ENCODE data around the gene TNFSF13. TPM values are rescaled to one million over a fixed set of nuclear protein-coding genes. Genes with fewer than 3 reads are reported as not detected.
A peak's percentile ranks its signal among the peaks of the same experiment; 100 is the strongest.

The TNFSF13 gene
- total and polyA plus RNA-seq, 2 of the 8 experiments (the other 6 are each of a cell fraction or from before 2014, with no cell fraction given): 2.1 to 2.6 TPM

DNA sequence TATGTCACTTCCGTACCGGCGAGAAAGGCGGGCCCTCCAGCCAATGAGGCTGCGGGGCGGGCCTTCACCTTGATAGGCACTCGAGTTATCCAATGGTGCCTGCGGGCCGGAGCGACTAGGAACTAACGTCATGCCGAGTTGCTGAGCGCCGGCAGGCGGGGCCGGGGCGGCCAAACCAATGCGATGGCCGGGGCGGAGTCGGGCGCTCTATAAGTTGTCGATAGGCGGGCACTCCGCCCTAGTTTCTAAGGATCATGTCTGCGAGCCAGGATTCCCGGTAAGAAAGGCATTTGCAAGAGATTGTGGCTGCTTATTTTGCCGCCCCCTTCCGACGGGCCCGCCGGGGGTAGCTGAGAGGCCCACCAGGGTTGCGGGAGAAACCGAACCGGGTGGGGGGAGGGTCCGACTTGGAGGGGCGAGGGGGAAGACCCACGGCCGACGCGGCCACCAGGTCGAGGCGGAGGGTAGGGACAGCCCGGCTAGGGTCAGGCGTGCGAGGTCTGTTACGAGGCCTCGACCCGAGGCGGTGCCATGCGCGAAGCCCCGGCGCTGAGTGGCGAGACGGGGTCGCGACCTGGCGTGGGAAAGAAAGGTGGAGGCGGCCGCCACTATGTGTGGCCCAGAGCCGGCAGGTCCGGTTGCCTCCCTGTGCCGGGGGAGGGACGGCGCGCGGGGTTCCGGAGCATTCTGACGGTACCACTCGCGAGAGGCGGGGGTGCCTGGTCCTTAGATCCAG is 14.2 kb downstream of the TNFSF13 start (continued):
- TF ChIP-seq BCL11A (IDR thresholded peaks at IDR 0.05; ENCODE audit: low read depth in 2 of 2, low read length in 2 of 2) (no peak), RBBP5 (IDR thresholded peaks at IDR 0.05; ENCODE audit: borderline replicate concordance, low read depth, low read length) (no peak), TAF1 (IDR thresholded peaks at IDR 0.05; ENCODE audit: low read depth, low read length) (peak; percentile 99), SRF (IDR thresholded peaks at IDR 0.05; ENCODE audit: low read depth, low read length) (no peak), KDM4A (IDR thresholded peaks at IDR 0.05; ENCODE audit: low read depth, low read length, severe bottlenecking) (no peak), TBP (IDR thresholded peaks at IDR 0.05; ENCODE audit: low read depth, low read length) (peak; percentile 97), RAD21 (IDR thresholded peaks at IDR 0.05 in 1 of 2, conservative IDR thresholded peaks at IDR 0.05 in 1 of 2; ENCODE audit: low read depth in 2 of 2, low read length in 2 of 2) (no peak), PHF8 (conservative IDR thresholded peaks at IDR 0.05; ENCODE audit: low read depth, low read length) (peak; percentile 96), TEAD4 (IDR thresholded peaks at IDR 0.05; ENCODE audit: low read depth, low read length) (no peak), CTBP2 (IDR thresholded peaks at IDR 0.05; ENCODE audit: borderline replicate concordance, insufficient read depth, insufficient read length, low read length) (no peak)
- TF ChIP-seq, protein P1, sequence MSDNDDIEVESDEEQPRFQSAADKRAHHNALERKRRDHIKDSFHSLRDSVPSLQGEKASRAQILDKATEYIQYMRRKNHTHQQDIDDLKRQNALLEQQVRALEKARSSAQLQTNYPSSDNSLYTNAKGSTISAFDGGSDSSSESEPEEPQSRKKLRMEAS (IDR thresholded peaks at IDR 0.05): no peak
- TF ChIP-seq, protein P2, sequence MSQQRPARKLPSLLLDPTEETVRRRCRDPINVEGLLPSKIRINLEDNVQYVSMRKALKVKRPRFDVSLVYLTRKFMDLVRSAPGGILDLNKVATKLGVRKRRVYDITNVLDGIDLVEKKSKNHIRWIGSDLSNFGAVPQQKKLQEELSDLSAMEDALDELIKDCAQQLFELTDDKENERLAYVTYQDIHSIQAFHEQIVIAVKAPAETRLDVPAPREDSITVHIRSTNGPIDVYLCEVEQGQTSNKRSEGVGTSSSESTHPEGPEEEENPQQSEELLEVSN (IDR thresholded peaks at IDR 0.05): no peak

Data from H1 (cell line).